Measurements from ENCODE around the gene SMG1. TPM values are rescaled to one million over a fixed set of nuclear protein-coding genes. Genes with fewer than 3 reads are reported as not detected.
"Not testable (repeated sequence)": the region's sequence is repeated elsewhere in the genome, so short reads cannot be mapped to it uniquely, and the experiment has no call there.

SMG1 gene
- total and polyA plus RNA-seq, 2 of the 13 experiments (the other 11 are each of a cell fraction or from before 2014, with no cell fraction given), result 48.7 to 53.7 TPM

GRCh38 chr16:18767217-18767616, 159.0 kb downstream of the SMG1 start:
- 53% methylated on average over 4 of the region's 7 CpGs for WGBS (ENCODE audit: low lambda C conversion rate)
- POLR2A ChIA-PET; H3K4me2 ChIP-seq (ENCODE audit: low read depth, low read length); H3K9me3 ChIP-seq (ENCODE audit: low read length); H3K4me1 ChIP-seq (ENCODE audit: insufficient read depth, low read length); H3K27ac ChIP-seq (ENCODE audit: extremely low read length, insufficient read depth, low read length); DNase-seq (ENCODE audit: low spot score); H3K4me3 ChIP-seq (replicated peaks in 1 of 3; ENCODE audit: insufficient read depth in 1 of 3, low read depth in 2 of 3, low read length in 3 of 3); CTCF ChIA-PET (ENCODE audit: low intra/inter-chr PET ratio, low total read pairs); BruUV-seq (replicated peaks); H4K20me1 ChIP-seq (ENCODE audit: insufficient read depth, low read length); H3K27me3 ChIP-seq (ENCODE audit: control insufficient read depth in 1 of 2, insufficient read depth in 2 of 2, low read length in 2 of 2); H2AFZ ChIP-seq (ENCODE audit: low read length); intact Hi-C loops (cut with micrococcal nuclease; ENCODE audit: unreplicated experiment); in situ Hi-C loops (cut with HindIII; ENCODE audit: extremely low pct_ligation_motif_present, low pct_unique_long_range_greater_than_20kb); H3K36me3 ChIP-seq (replicated peaks in 1 of 2; ENCODE audit: control insufficient read depth in 1 of 2, insufficient read depth in 2 of 2, low read length in 2 of 2); FAIRE-seq; H3K9ac ChIP-seq (ENCODE audit: insufficient read depth, low read depth, low read length); H3K79me2 ChIP-seq (ENCODE audit: insufficient read depth, low read length): not testable (repeated sequence)
- ATAC-seq, result 0 out of 3 replicates have a peak, but pooled peaks have one; percentile 14

- H2AFZ ChIP-seq (ENCODE audit: low read length); H3K9me3 ChIP-seq (ENCODE audit: low read length); intact Hi-C loops (cut with micrococcal nuclease; ENCODE audit: unreplicated experiment); in situ Hi-C loops (cut with HindIII; ENCODE audit: extremely low pct_ligation_motif_present, low pct_unique_long_range_greater_than_20kb); H3K27ac ChIP-seq (ENCODE audit: extremely low read length, insufficient read depth, low read length); H3K36me3 ChIP-seq (replicated peaks in 1 of 2; ENCODE audit: control insufficient read depth in 1 of 2, insufficient read depth in 2 of 2, low read length in 2 of 2); H3K9ac ChIP-seq (ENCODE audit: insufficient read depth, low read depth, low read length); CTCF ChIA-PET (ENCODE audit: low intra/inter-chr PET ratio, low total read pairs); H3K4me2 ChIP-seq (ENCODE audit: low read depth, low read length); H3K27me3 ChIP-seq (ENCODE audit: control insufficient read depth in 1 of 2, insufficient read depth in 2 of 2, low read length in 2 of 2); ATAC-seq; H3K79me2 ChIP-seq (ENCODE audit: insufficient read depth, low read length); H3K4me1 ChIP-seq (ENCODE audit: insufficient read depth, low read length); BruUV-seq (replicated peaks); H4K20me1 ChIP-seq (ENCODE audit: insufficient read depth, low read length); DNase-seq (ENCODE audit: low spot score); H3K4me3 ChIP-seq (replicated peaks in 1 of 3; ENCODE audit: insufficient read depth in 1 of 3, low read depth in 2 of 3, low read length in 3 of 3); POLR2A ChIA-PET: not testable (repeated sequence)
- FAIRE-seq, result peak; percentile 65
- WGBS (ENCODE audit: low lambda C conversion rate), result 8% methylated on average over 3 of the region's 5 CpGs
- peak in 1 of 2 experiments; percentile 13; a peak in 1 of 4 replicates for TF ChIP-seq MAFK (conservative IDR thresholded peaks at IDR 0.05 in 1 of 2, IDR thresholded peaks at IDR 0.05 in 1 of 2; ENCODE audit: low read length in 2 of 2)
- 0 out of 2 replicates have a peak, but pooled peaks have one; percentile 1 for TF ChIP-seq MAFF (IDR thresholded peaks at IDR 0.05; ENCODE audit: low read depth, low read length)
Measured at GRCh38 chr16:18762713-18763112, 163.5 kb downstream of the SMG1 start.
